Stimulated activated CD4-positive, alpha-beta T cell treated with anti-CD3 and anti-CD28 coated beads, Interleukin-2, amount 100 ng/mL, for 48 hours (primary cell): Measurements from ENCODE around the gene IRGQ.
A peak's percentile ranks its signal among the peaks of the same experiment; 100 is the strongest.
"Not testable (repeated sequence)": the region's sequence is repeated elsewhere in the genome, so short reads cannot be mapped to it uniquely, and the experiment has no call there.

Experiments used
- DNase-seq, 2 donors: peaks; one replicate each; pipeline ENCODE4 v3.0.0-alpha.2; 2020

IRGQ gene

GRCh38 chr19:43624933-43625332 lies 29.0 kb upstream of the IRGQ start:
- peak; percentile 82 to 87 for DNase-seq

- DNase-seq: no peak
Measured at GRCh38 chr19:43623889-43624670, 28.1 kb upstream of the IRGQ start.

GRCh38 chr19:43622956-43623355 lies 27.0 kb upstream of the IRGQ start:
- DNase-seq: no peak

- DNase-seq: no peak
Measured at GRCh38 chr19:43622070-43622469, 26.1 kb upstream of the IRGQ start.

- peak; percentile 80 to 81 for DNase-seq
Measured at GRCh38 chr19:43620061-43621001, 24.4 kb upstream of the IRGQ start.

GRCh38 chr19:43619262-43620060 lies 23.5 kb upstream of the IRGQ start, which contains the start of gene ZNF428:
ZNF428 (minus strand) TSS chr19:43619629; CDS start chr19:43614304, 5,325 bp downstream.
- peak; percentile 78 to 83 for DNase-seq

- peak; percentile 40 to 44 for DNase-seq
Measured at GRCh38 chr19:43618921-43619261, 23.0 kb upstream of the IRGQ start.

GRCh38 chr19:43616954-43617353 lies 21.0 kb upstream of the IRGQ start:
- no peak for DNase-seq

- no peak for DNase-seq
Measured at GRCh38 chr19:43616306-43616705, 20.4 kb upstream of the IRGQ start.

GRCh38 chr19:43612374-43612773 lies 16.4 kb upstream of the IRGQ start:
- no peak for DNase-seq

GRCh38 chr19:43611788-43612187 lies 15.9 kb upstream of the IRGQ start, which contains the start of gene SRRM5:
SRRM5 (plus strand) TSS chr19:43612088; CDS start chr19:43612122, 34 bp downstream.
- DNase-seq: no peak

- DNase-seq: no peak
Measured at GRCh38 chr19:43610493-43610892, 14.6 kb upstream of the IRGQ start.

- no peak for DNase-seq
Measured at GRCh38 chr19:43609872-43610271, 13.9 kb upstream of the IRGQ start.

GRCh38 chr19:43607238-43608205 lies 11.6 kb upstream of the IRGQ start:
- DNase-seq: no peak

GRCh38 chr19:43606569-43607229 lies 10.8 kb upstream of the IRGQ start:
- DNase-seq: no peak

GRCh38 chr19:43605875-43606568 lies 10.1 kb upstream of the IRGQ start:
- no peak for DNase-seq

- DNase-seq: not testable (repeated sequence)
Measured at GRCh38 chr19:43600326-43600725, 4.4 kb upstream of the IRGQ start.

GRCh38 chr19:43599635-43600295 lies 3.8 kb upstream of the IRGQ start:
- DNase-seq: no peak

GRCh38 chr19:43598445-43599240 lies 2.7 kb upstream of the IRGQ start:
- no peak for DNase-seq
